Lung microvascular endothelial cell (primary cell): ENCODE results near the gene EIF3F. TPM values are rescaled to one million over a fixed set of nuclear protein-coding genes. Genes with fewer than 3 reads are reported as not detected.
A peak's percentile ranks its signal among the peaks of the same experiment; 100 is the strongest.

Experiments used
- DNase-seq, 2 donors: peaks; one replicate each; pipeline versions ENCODE4 v3.0.0 to v3.0.0-alpha.2; 2010; ENCODE audit warnings: low read depth in 2 of 2
- total RNA-seq: library from RNA; depleted of rRNA; stranded (reverse); fragments of >200 nt; gene quantifications from 2 replicates; pipeline ENCODE4 v1.2.1, GENCODE V29; 2014

The EIF3F gene, protein sequence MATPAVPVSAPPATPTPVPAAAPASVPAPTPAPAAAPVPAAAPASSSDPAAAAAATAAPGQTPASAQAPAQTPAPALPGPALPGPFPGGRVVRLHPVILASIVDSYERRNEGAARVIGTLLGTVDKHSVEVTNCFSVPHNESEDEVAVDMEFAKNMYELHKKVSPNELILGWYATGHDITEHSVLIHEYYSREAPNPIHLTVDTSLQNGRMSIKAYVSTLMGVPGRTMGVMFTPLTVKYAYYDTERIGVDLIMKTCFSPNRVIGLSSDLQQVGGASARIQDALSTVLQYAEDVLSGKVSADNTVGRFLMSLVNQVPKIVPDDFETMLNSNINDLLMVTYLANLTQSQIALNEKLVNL
- total RNA-seq = 200 and 271 TPM in 2 replicates

GRCh38 chr11:7986768-7987559 lies at the start of gene EIF3F:
Gene EIF3F, plus strand, starts transcription at chr11:7987337. Its CDS starts 16 bp downstream, at chr11:7987353.
- peak; percentile 99 to 100 for DNase-seq

DNA sequence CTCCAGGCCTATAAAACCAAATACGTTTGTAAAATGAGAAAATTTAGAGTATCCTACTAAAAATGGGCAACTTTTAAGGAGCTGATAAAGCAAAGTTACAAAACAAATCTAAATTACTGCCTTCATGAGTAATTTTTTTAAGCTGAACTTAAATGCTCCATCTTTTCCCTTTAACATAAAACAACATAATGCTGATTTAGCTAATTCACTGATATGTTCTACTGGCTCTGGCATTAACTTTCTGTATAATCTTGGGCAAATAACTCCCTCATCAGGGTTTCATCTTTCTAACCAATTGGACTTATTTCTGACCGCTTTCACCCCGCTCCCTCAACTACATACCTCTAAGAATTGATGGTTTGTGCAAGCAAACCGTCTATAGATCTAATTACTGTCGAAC lies 46.0 kb upstream of the EIF3F start:
- no peak for DNase-seq

DNA sequence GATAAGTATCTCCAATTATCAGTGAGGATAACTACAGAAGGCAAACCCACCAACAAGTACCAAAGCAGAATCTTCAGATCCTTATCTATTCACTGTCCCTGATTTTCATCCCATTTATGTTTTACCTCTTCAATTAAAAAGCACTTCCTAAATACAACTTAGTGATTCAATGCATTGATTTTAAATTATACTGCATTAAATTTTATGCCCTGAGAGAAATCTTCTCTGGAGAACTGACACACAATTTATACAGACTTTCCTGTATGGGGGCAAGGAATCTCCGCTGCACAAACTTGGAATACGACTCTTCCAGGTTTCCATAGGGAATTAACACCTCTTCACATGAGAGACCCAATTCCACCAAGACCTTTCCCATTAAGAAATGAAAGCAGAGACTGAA lies 45.5 kb upstream of the EIF3F start, which contains the start of gene OR10A3:
TSS of gene OR10A3 (minus strand) at position 101 of the 400 bp plus-strand sequence. CDS start 2,188 bp downstream, outside the sequence.
- DNase-seq = no peak

DNA sequence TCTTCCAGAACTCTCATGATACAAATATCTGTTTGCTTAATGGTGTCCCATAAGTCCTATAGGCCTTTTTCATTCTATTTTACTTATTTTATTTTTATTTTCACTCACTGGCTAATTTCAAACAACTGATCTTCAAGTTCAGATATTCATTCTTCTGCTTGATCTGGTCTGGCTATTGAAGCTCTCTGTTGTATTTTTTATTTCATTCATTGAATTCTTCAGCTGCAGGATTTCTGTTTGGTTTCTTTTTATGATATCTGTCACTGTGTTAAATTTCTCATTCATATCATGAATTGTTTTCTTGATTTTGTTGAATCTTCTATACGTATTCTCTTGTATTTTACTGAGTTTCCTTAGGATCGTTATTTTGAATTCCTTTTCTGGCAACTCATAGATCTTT lies 43.0 kb upstream of the EIF3F start:
- no peak for DNase-seq

DNA sequence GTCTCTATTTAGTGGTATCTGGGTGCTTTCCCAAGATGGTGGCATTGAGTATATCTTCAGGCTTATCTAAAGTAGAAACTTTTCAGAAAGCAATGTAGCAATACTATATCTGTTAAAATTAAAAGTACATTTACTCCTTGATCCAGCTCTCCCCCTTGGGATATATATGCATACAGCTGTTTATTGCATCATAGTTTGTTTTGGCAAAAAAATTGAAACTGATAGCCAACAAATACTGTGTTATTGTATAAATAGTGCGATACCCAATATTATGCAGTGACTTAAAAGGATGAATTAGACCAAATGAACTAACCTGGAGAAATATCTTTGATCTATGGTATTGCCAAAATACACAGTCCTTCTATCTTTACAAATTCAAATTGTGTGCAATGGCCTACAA lies 37.2 kb upstream of the EIF3F start:
- no peak for DNase-seq

GRCh38 chr11:7955191-7955590 lies 31.9 kb upstream of the EIF3F start:
- no peak for DNase-seq

- no peak for DNase-seq
Measured at GRCh38 chr11:7964261-7964660, 22.9 kb upstream of the EIF3F start.

GRCh38 chr11:7964873-7965272 lies 22.3 kb upstream of the EIF3F start:
- DNase-seq = no peak

DNA sequence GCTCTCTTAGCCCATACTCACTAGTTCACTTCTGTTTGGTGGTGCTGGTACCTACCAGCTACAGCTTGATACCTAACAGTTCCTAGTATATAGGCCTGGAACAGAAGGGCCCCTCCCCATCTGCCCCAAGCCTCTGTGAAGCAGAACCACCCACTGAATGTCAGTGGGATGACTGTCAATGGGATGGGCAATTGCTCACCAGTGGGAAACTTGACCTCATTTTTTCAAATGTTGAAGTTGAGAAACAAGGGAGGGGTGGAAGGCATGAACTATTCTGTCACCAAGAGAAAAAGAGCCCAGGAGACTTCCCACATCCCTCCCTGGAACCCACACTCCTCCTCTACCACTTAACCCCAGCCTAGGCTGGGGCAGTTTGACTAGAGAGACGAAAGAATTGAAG lies 21.8 kb upstream of the EIF3F start, which contains the start of gene NLRP10:
TSS of gene NLRP10 (minus strand) at position 62 of the 400 bp plus-strand sequence. CDS start 1,952 bp downstream, outside the sequence.
- DNase-seq = no peak

DNA sequence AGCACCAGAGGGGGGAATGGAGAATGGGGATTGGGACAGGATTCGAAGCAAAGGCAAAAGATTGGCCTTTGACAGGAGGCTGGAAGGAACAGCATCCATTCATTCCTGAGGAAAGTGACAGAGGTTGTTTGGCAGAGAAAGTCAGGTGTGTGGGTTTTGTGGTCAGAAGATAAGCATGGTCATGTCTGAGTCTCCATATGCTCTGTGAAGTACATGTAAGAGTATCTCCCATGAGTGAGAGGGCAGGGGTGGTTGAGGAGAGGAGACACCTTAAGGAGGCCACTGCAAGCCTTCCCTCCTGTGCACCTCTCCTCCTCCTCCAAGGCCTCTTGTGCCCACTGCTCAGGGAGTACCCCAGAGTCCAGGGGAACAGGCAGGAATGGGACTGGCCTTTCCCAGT lies 20.0 kb upstream of the EIF3F start:
- no peak for DNase-seq

GRCh38 chr11:7967826-7968225 lies 19.3 kb upstream of the EIF3F start:
- no peak for DNase-seq

- no peak for DNase-seq
Measured at GRCh38 chr11:7968686-7969085, 18.5 kb upstream of the EIF3F start.

GRCh38 chr11:7969756-7970646 lies 17.1 kb upstream of the EIF3F start:
- DNase-seq = no peak

- no peak for DNase-seq
Measured at GRCh38 chr11:7971846-7972245, 15.3 kb upstream of the EIF3F start.

DNA sequence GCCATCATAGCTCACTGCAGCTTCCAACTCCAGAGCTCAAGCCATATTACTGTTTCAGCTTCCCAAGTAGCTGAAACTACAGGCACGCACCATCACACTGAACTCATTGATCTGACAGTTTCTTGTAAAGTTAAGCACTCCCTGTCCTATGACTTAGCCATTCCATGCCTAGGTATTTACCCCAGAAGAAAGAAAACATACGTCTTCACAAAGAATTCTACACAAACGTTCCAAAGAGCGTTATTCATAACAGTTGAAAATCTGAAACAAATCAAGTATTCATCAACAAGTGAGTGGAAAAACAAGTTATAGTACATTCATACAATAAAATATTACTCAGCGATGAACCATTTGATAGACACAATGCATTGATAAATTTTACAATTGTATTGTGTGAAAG lies 14.1 kb upstream of the EIF3F start:
- no peak for DNase-seq

GRCh38 chr11:7974668-7975067 lies 12.5 kb upstream of the EIF3F start:
- no peak for DNase-seq

DNA sequence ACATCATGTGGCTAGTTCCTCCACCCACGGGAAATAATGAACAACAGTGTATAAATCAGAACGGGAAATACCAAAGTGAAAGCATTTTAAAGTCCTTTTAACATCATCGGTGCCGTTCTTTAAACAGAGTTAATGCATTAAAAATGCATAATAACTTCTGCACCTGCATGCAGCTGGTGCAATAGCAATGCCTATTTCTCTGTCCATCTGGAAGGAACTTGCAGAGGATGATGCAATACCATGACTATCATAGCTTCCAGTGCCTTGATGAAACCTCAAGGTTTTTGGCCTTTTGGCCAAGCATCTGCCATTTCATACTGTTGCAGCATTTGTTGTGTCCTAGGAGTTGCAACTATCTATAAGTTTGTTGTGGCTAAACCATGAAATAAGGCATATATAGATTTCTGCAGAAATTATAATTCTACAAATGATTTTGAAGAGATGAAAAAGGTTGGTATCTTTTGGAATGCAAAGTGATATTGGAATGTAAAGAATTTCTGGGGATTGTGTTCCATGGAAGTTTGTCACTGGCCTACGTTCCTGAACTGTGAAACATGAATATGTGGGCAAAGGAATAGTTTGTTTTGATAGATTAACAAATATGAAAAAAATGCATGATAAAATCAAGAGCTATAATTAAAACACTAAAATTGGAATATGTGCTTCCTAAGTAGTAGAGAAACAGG lies 9.8 kb upstream of the EIF3F start:
- peak; percentile 71 to 80 for DNase-seq

- DNase-seq = no peak
Measured at GRCh38 chr11:7981619-7982157, 5.4 kb upstream of the EIF3F start.

DNA sequence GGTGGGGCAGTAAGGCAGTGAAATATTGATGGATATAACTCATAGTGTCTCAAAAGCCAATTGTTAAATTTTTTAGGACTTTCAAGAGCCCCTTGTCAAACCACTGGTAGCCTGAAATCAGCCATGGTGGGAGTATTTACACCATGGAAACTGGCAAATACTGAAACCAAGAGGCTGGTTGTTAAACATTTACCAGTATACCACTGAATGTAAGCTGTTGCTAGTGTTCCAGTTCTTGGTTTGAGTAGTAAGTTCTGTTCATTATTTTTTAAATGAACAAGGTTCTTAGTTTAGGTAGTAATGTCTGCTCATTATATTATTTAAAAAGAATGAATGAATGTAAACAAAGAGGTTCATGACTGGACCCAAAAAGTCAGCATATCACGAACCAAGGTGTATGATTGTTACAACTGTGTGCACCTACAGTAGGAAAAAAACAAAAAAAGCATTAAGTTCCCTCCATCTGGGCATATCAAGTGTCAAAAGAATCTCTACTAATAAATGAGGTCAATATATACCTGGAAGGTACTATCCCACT lies 4.5 kb upstream of the EIF3F start:
- DNase-seq = no peak

DNA sequence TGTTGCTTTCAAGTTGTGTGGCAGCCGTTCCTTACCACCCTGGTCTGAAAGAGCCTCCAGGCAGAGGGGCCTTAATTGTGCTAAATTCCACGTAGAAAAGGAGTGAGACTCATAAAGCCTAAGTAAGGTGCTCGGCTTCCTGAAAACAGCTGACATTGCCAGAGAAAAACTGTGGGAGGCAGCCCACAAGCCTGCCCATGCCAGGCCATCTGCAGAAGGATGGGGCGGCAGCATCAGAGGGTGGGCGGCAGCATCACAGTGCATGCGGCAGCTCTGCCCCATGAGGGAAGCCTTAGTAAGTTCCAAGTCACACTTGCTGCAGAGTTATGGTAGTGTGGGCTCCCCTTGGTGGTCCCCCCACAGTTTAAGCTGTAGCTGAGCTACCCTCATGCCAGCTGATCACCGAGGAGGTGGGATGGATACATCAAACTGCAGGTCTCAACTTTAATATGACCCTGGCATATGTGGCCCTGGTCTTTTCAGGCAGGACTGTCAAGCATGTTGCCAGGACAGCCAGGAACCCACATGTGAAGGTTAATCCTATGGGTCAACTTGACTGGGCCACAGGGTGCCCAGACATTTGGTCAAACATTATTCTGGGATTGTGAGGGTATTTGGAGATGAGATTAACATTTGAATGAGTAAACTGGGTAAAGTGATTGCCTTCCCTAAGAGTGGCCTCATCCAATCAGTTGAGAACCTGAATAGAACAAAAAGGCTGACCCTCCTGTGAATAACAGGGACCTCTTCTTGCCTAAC lies 3.1 kb upstream of the EIF3F start:
- no peak for DNase-seq
